Lung (tissue), 12 donors: ENCODE measurements around the gene DIP2B. TPM values are rescaled to one million over a fixed set of nuclear protein-coding genes. Genes with fewer than 3 reads are reported as not detected.

Source experiments
- ATAC-seq: fragments of 200-7000 bp; cut with Tn5 transposase; one replicate; pipeline ENCODE4 v1.9.1; 2020; ENCODE audit warnings: moderate number of reproducible peaks; ENCODE audit not compliant: insufficient read depth, low FRiP score
- DNase-seq, 3 donors: peaks; one replicate each; pipeline ENCODE4 v3.0.0-alpha.2; 2013 to 2017
- H3K27ac ChIP-seq, 2 donors: one replicate each; pipeline ENCODE4 v1.5.1; 2013; ENCODE audit warnings: mild to moderate bottlenecking in 2 of 2, moderate library complexity in 2 of 2, control low read depth in 1 of 2, inconsistent platforms in 1 of 2, low read depth in 1 of 2, low read length in 1 of 2
- H3K27me3 ChIP-seq, 3 donors: one replicate each; pipeline ENCODE4 v1.5.1; 2013; ENCODE audit warnings: low read length in 2 of 3; ENCODE audit not compliant: control insufficient read depth in 3 of 3, insufficient read depth in 3 of 3
- H3K36me3 ChIP-seq, 4 donors: one replicate each; pipeline ENCODE4 v1.5.1; 2013; ENCODE audit warnings: low read length in 4 of 4, mild to moderate bottlenecking in 1 of 4, moderate library complexity in 1 of 4; ENCODE audit not compliant: control insufficient read depth in 4 of 4, insufficient read depth in 4 of 4
- H3K4me1 ChIP-seq, 5 donors: one replicate each; pipeline ENCODE4 v1.5.1; 2013; ENCODE audit warnings: low read length in 5 of 5, mild to moderate bottlenecking in 2 of 5, moderate library complexity in 1 of 5; ENCODE audit not compliant: control insufficient read depth in 5 of 5, insufficient read depth in 5 of 5
- H3K4me3 ChIP-seq: one replicate; pipeline ENCODE4 v1.5.1; 2013; ENCODE audit warnings: mild to moderate bottlenecking, control low read depth, moderate library complexity
- H3K9ac ChIP-seq, 2 donors: one replicate each; pipeline ENCODE4 v1.5.1; 2013; ENCODE audit warnings: low read length in 2 of 2, control low read depth in 1 of 2; ENCODE audit not compliant: insufficient read depth in 1 of 2
- H3K9me3 ChIP-seq, 4 donors: one replicate each; pipeline ENCODE4 v1.5.1; 2013; ENCODE audit warnings: low read length in 3 of 4, mild to moderate bottlenecking in 1 of 4, moderate library complexity in 1 of 4; ENCODE audit not compliant: control insufficient read depth in 4 of 4, insufficient read depth in 3 of 4
- WGBS, 2 donors: extraction: QIAGEN DNeasy Blood & Tissue Kit; methylation state at CpG; one replicate each; pipeline ENCODE4 v1.1.7; 2013; 5-methylcytosine and 5-hydroxymethylcytosine counted together
- polyA plus RNA-seq, 2 donors: library from polyadenylated mRNA; stranded (reverse); fragments of 200-250 nt; gene quantifications; one replicate each; pipeline ENCODE4 v1.2.1, GENCODE V29; 2013
- total RNA-seq, 2 donors: library from RNA; depleted of rRNA in 1 of 2; stranded (reverse); fragments of >200 nt in 1 of 2; gene quantifications; one replicate each; pipeline ENCODE4 v1.2.1, GENCODE V29; 2014 to 2021
- TF ChIP-seq, protein P1 (sequence below): IDR thresholded peaks from 2 replicates; pipeline ENCODE4 v1.5.1; 2012; ENCODE audit warnings: mild to moderate bottlenecking; ENCODE audit errors: control extremely low read depth, extremely low read depth
- donor health status: control.
- donor health status: control.
- donor health status: Bipolar disorder and iron deficiency.
- donor health status: healthy.
- donor health status: DM: yes; HTN: yes; CAD: no.

Gene DIP2B
- total and polyA plus RNA-seq, 4 donors = 4.2 to 55.8 (median 18.6) TPM

DNA sequence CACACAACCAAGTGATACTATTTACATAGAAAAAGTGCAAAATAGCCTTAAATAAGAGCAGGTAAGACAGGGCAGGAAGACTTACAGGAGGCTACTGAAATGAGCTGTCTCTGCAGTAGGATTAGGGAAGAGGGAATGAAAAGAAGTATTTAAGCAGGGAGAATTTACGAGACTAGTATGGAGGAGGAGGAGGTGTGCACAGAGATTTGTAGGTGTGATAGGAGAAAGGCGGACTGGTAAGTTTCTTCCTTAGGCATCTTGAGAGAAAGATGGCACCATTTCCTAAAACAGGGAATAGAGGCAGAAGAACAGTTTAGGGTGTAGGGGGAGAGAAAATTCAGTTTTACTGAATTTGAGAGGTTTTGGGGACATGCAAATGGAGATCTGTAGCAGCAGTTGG lies 25.7 kb downstream of the DIP2B start:
- no peak for ATAC-seq
- DNase-seq = no peak
- Histone ChIP-seq H3K9me3 (no peaks in the 10 kb centered on the region), H3K4me1 (peaks cover 0 to 20% (median 3%) of the 10 kb centered on the region in 5 donors), H3K36me3 (peaks cover 0 to 4% (median 0%) of the 10 kb centered on the region in 4 donors), H3K4me3 (no peak overlapping the region), H3K9ac (no peak overlapping the region), H3K27ac (no peak overlapping the region), H3K27me3 (no peaks in the 10 kb centered on the region)
- TF ChIP-seq, protein P1, sequence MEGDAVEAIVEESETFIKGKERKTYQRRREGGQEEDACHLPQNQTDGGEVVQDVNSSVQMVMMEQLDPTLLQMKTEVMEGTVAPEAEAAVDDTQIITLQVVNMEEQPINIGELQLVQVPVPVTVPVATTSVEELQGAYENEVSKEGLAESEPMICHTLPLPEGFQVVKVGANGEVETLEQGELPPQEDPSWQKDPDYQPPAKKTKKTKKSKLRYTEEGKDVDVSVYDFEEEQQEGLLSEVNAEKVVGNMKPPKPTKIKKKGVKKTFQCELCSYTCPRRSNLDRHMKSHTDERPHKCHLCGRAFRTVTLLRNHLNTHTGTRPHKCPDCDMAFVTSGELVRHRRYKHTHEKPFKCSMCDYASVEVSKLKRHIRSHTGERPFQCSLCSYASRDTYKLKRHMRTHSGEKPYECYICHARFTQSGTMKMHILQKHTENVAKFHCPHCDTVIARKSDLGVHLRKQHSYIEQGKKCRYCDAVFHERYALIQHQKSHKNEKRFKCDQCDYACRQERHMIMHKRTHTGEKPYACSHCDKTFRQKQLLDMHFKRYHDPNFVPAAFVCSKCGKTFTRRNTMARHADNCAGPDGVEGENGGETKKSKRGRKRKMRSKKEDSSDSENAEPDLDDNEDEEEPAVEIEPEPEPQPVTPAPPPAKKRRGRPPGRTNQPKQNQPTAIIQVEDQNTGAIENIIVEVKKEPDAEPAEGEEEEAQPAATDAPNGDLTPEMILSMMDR = no peak
- WGBS, 2 donors = 97 to 98% methylated on average over 2 of the region's 2 CpGs

DNA sequence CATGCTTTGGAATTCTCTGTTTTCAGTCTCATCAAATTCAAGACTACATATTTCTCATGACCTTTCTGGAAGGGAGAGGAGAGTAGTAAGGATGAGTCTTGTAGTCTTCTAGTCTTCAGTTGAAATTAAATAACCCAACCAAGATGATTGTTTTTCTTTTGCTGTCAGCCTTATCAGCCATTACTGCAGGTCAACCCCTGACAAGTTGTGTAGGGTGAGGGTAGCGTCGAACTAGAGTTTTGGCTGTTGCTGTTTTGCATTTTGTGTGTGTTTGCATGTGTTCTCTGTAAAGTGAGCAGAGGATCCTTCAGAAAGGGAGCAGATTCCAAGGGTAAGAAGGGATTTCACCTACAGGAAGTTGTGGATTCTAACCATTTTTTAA lies 28.4 kb downstream of the DIP2B start:
- no peak for DNase-seq
- H3K9ac ChIP-seq = no peak overlapping the region

DNA sequence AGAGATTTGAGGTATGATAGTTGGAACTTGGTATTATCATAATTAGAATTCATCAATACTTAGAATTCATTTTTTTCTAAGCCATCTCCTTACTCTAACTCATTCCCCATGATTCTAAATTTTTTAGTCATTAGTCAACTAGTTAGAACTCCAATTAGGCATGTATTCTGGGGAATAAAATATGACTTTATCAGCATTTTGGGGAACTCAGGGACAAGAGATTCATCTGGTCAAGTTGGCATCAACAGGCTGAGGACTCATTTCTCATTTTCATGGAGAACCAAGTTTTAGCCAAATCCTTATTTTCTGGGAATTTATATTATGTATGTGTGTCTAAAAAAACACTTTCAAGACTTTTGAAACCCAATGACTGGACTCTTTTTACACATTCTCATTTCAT lies 29.2 kb downstream of the DIP2B start:
- DNase-seq (no peak), ATAC-seq (no peak)
- Histone ChIP-seq H3K4me1 (peaks cover 0 to 21% (median 2%) of the 10 kb centered on the region in 5 donors), H3K27ac (no peak overlapping the region), H3K9ac (no peak overlapping the region), H3K4me3 (no peak overlapping the region), H3K9me3 (no peaks in the 10 kb centered on the region), H3K36me3 (peaks cover 0 to 3% (median 0%) of the 10 kb centered on the region in 4 donors), H3K27me3 (no peaks in the 10 kb centered on the region)
- TF ChIP-seq, protein P1 = no peak

More for the DNA sequence above, 28.4 kb downstream of the DIP2B start:
- WGBS, 2 donors = 66 to 78% methylated on average over 2 of the region's 2 CpGs
- no peak overlapping the region for H3K4me3 ChIP-seq
- TF ChIP-seq, protein P1 = no peak
- no peaks in the 10 kb centered on the region for H3K9me3 ChIP-seq
- no peaks in the 10 kb centered on the region for H3K27me3 ChIP-seq
- H3K36me3 ChIP-seq = peaks cover 0 to 3% (median 0%) of the 10 kb centered on the region in 4 donors
- H3K4me1 ChIP-seq = peaks cover 0 to 26% (median 0%) of the 10 kb centered on the region in 5 donors
- H3K27ac ChIP-seq = no peak overlapping the region
- no peak for ATAC-seq
